ENCODE measurements around the gene KIAA1143. TPM values are rescaled to one million over a fixed set of nuclear protein-coding genes. Genes with fewer than 3 reads are reported as not detected.

KIAA1143 gene
- total RNA-seq, 1 donor from 2014 or later: 19.5 TPM

- Mint-ChIP-seq H3K4me1 (ENCODE audit: low read depth, unreplicated experiment) (peaks cover 5% of the 10 kb centered on the region), H3K36me3 (ENCODE audit: low read depth, unreplicated experiment) (peaks cover 5% of the 10 kb centered on the region), H3K27me3 (ENCODE audit: low read depth, unreplicated experiment) (no peaks in the 10 kb centered on the region), H3K4me3 (ENCODE audit: unreplicated experiment) (no peak overlapping the region), H3K27ac (ENCODE audit: unreplicated experiment) (no peak overlapping the region), H3K9me3 (ENCODE audit: unreplicated experiment) (peaks cover 10% of the 10 kb centered on the region)
- Histone ChIP-seq H2AFZ (ENCODE audit: low read depth, low read length) (no peak overlapping the region), H3K36me3 (ENCODE audit: insufficient read depth, low read length) (no peaks in the 10 kb centered on the region), H3K4me1 (ENCODE audit: insufficient read depth, low read length) (no peaks in the 10 kb centered on the region), H3K4me3 (ENCODE audit: insufficient read depth, low read depth, low read length) (no peak overlapping the region), H3K27ac (ENCODE audit: low read depth, low read length) (no peak overlapping the region), H4K20me1 (ENCODE audit: insufficient read depth, low read length) (no peaks in the 10 kb centered on the region), H3K9ac (ENCODE audit: low read length) (no peak overlapping the region), H3K9me3 (ENCODE audit: insufficient read depth, low read depth, low read length) (no peaks in the 10 kb centered on the region), H3K27me3 (ENCODE audit: insufficient read depth, low read length) (no peaks in the 10 kb centered on the region), H3K4me2 (ENCODE audit: low read length) (no peak overlapping the region), H3K79me2 (ENCODE audit: insufficient read depth, low read length) (peaks cover 72% of the 10 kb centered on the region)
- DNase-seq (ENCODE audit: low read depth) (no peak), FAIRE-seq (no peak)
- no peak for TF ChIP-seq EZH2 (IDR thresholded peaks at IDR 0.05; ENCODE audit: insufficient read depth, low read length)
- TF ChIP-seq, protein P1, sequence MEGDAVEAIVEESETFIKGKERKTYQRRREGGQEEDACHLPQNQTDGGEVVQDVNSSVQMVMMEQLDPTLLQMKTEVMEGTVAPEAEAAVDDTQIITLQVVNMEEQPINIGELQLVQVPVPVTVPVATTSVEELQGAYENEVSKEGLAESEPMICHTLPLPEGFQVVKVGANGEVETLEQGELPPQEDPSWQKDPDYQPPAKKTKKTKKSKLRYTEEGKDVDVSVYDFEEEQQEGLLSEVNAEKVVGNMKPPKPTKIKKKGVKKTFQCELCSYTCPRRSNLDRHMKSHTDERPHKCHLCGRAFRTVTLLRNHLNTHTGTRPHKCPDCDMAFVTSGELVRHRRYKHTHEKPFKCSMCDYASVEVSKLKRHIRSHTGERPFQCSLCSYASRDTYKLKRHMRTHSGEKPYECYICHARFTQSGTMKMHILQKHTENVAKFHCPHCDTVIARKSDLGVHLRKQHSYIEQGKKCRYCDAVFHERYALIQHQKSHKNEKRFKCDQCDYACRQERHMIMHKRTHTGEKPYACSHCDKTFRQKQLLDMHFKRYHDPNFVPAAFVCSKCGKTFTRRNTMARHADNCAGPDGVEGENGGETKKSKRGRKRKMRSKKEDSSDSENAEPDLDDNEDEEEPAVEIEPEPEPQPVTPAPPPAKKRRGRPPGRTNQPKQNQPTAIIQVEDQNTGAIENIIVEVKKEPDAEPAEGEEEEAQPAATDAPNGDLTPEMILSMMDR (IDR thresholded peaks at IDR 0.05; ENCODE audit: insufficient read depth, low read depth, low read length): no peak
These were observed 2.8 kb upstream of the KIAA1143 start for GRCh38 chr3:44764248-44764647.

- peak overlapping the region; percentile 95 for H3K4me3 Mint-ChIP-seq (ENCODE audit: unreplicated experiment)
- no peaks in the 10 kb centered on the region for H3K4me1 ChIP-seq (ENCODE audit: insufficient read depth, low read length)
- no peak overlapping the region for H3K27ac Mint-ChIP-seq (ENCODE audit: unreplicated experiment)
- H3K9ac ChIP-seq (ENCODE audit: low read length): peak overlapping the region; percentile 84
- H3K27ac ChIP-seq (ENCODE audit: low read depth, low read length): peak overlapping the region; percentile 67
- H3K4me1 Mint-ChIP-seq (ENCODE audit: low read depth, unreplicated experiment): peaks cover 5% of the 10 kb centered on the region
- H3K4me3 ChIP-seq (ENCODE audit: insufficient read depth, low read depth, low read length): peak overlapping the region; percentile 96
- H2AFZ ChIP-seq (ENCODE audit: low read depth, low read length): peak overlapping the region; percentile 98
- peaks cover 20% of the 10 kb centered on the region for H3K9me3 Mint-ChIP-seq (ENCODE audit: unreplicated experiment)
- no peaks in the 10 kb centered on the region for H3K27me3 ChIP-seq (ENCODE audit: insufficient read depth, low read length)
- peak overlapping the region; percentile 92 for H3K4me2 ChIP-seq (ENCODE audit: low read length)
- H3K36me3 Mint-ChIP-seq (ENCODE audit: low read depth, unreplicated experiment): peaks cover 18% of the 10 kb centered on the region
- H3K36me3 ChIP-seq (ENCODE audit: insufficient read depth, low read length): no peaks in the 10 kb centered on the region
- DNase-seq (ENCODE audit: low read depth) (no peak), FAIRE-seq (no peak)
- TF ChIP-seq EZH2 (IDR thresholded peaks at IDR 0.05; ENCODE audit: insufficient read depth, low read length): no peak
- TF ChIP-seq, protein P1 (IDR thresholded peaks at IDR 0.05; ENCODE audit: insufficient read depth, low read depth, low read length): no peak
- no peaks in the 10 kb centered on the region for H4K20me1 ChIP-seq (ENCODE audit: insufficient read depth, low read length)
- peaks cover 64% of the 10 kb centered on the region for H3K79me2 ChIP-seq (ENCODE audit: insufficient read depth, low read length)
- peaks cover 6% of the 10 kb centered on the region for H3K9me3 ChIP-seq (ENCODE audit: insufficient read depth, low read depth, low read length)
- no peaks in the 10 kb centered on the region for H3K27me3 Mint-ChIP-seq (ENCODE audit: low read depth, unreplicated experiment)
These were observed 1.3 kb upstream of the KIAA1143 start for GRCh38 chr3:44762690-44763089.

GRCh38 chr3:44762170-44762677 is 805 bp upstream of the KIAA1143 start:
- Mint-ChIP-seq H3K4me3 (ENCODE audit: unreplicated experiment) (peak overlapping the region; percentile 95), H3K36me3 (ENCODE audit: low read depth, unreplicated experiment) (peaks cover 23% of the 10 kb centered on the region), H3K9me3 (ENCODE audit: unreplicated experiment) (peaks cover 24% of the 10 kb centered on the region), H3K27me3 (ENCODE audit: low read depth, unreplicated experiment) (no peaks in the 10 kb centered on the region), H3K4me1 (ENCODE audit: low read depth, unreplicated experiment) (peaks cover 5% of the 10 kb centered on the region), H3K27ac (ENCODE audit: unreplicated experiment) (peak overlapping the region; percentile 47)
- no peak for FAIRE-seq
- Histone ChIP-seq H3K27me3 (ENCODE audit: insufficient read depth, low read length) (no peaks in the 10 kb centered on the region), H3K36me3 (ENCODE audit: insufficient read depth, low read length) (no peaks in the 10 kb centered on the region), H3K79me2 (ENCODE audit: insufficient read depth, low read length) (peaks cover 66% of the 10 kb centered on the region), H3K4me2 (ENCODE audit: low read length) (peak overlapping the region; percentile 92), H3K27ac (ENCODE audit: low read depth, low read length) (peak overlapping the region; percentile 67), H4K20me1 (ENCODE audit: insufficient read depth, low read length) (no peaks in the 10 kb centered on the region), H3K9me3 (ENCODE audit: insufficient read depth, low read depth, low read length) (peaks cover 8% of the 10 kb centered on the region), H2AFZ (ENCODE audit: low read depth, low read length) (peak overlapping the region; percentile 98), H3K4me1 (ENCODE audit: insufficient read depth, low read length) (no peaks in the 10 kb centered on the region), H3K4me3 (ENCODE audit: insufficient read depth, low read depth, low read length) (peak overlapping the region; percentile 96), H3K9ac (ENCODE audit: low read length) (peak overlapping the region; percentile 84)
- DNase-seq (ENCODE audit: low read depth): peak; percentile 1
- TF ChIP-seq EZH2 (IDR thresholded peaks at IDR 0.05; ENCODE audit: insufficient read depth, low read length): no peak
- TF ChIP-seq, protein P1 (IDR thresholded peaks at IDR 0.05; ENCODE audit: insufficient read depth, low read depth, low read length): no peak
